HepG2 (cell line): ENCODE measurements around the gene BCAS3. TPM values are rescaled to one million over a fixed set of nuclear protein-coding genes. Genes with fewer than 3 reads are reported as not detected.

Experiments used
- ATF4 ChIP-seq, 2 experiments: fragments of 450-650 bp in 1 of 2; sonication (generic) in 1 of 2; formaldehyde crosslinking; IDR thresholded peaks; 2 replicates each; pipeline versions ENCODE4 v1.5.0 to v1.8.0; 2020 to 2022; ENCODE audit warnings: mild to moderate bottlenecking in 1 of 2, missing genetic modification reagents in 1 of 2
- DNMT3B ChIP-seq: conservative IDR thresholded peaks from 2 replicates; pipeline ENCODE4 v1.6.1; 2016; ENCODE audit warnings: missing biosample characterization, control low read depth
- DR1 ChIP-seq: sonication (generic); formaldehyde crosslinking; IDR thresholded peaks from 2 replicates; pipeline ENCODE4 v1.8.0; 2021; ENCODE audit warnings: mild to moderate bottlenecking, missing genetic modification reagents, inconsistent platforms
- FIP1L1 ChIP-seq: fragments of 200-400 bp; formaldehyde crosslinking; IDR thresholded peaks from 2 replicates; pipeline ENCODE4 v1.6.1; 2018; ENCODE audit warnings: low read depth, mild to moderate bottlenecking, low read length, moderate library complexity, borderline replicate concordance; ENCODE audit not compliant: insufficient read depth
- FOXA3 ChIP-seq: IDR thresholded peaks from 2 replicates; pipeline ENCODE4 v1.6.1; 2016; ENCODE audit warnings: missing genetic modification reagents, missing compliant biosample characterization
- PCBP1 ChIP-seq: fragments of 200-400 bp; formaldehyde crosslinking; IDR thresholded peaks from 2 replicates; pipeline ENCODE4 v1.6.1; 2017; ENCODE audit warnings: mild to moderate bottlenecking, low read depth, low read length, borderline replicate concordance
- RELA ChIP-seq: sonication (generic); formaldehyde crosslinking; IDR thresholded peaks from 2 replicates; pipeline ENCODE4 v1.4.0; 2020; ENCODE audit warnings: missing genetic modification reagents
- SMC3 ChIP-seq: IDR thresholded peaks from 2 replicates; pipeline ENCODE4 v1.6.1; 2011; ENCODE audit warnings: low read length, improper control_type of control experiment
- TAF15 ChIP-seq: fragments of 200-400 bp; formaldehyde crosslinking; IDR thresholded peaks from one replicate; pipeline ENCODE4 v1.6.1; 2018; ENCODE audit warnings: mild to moderate bottlenecking, low read depth, low read length; ENCODE audit not compliant: poor library complexity, severe bottlenecking
- ZC3H13 ChIP-seq: sonication (generic); formaldehyde crosslinking; IDR thresholded peaks from 2 replicates; pipeline ENCODE4 v1.8.1; 2023; ENCODE audit warnings: mild to moderate bottlenecking, missing genetic modification reagents, moderate library complexity
- ZNF121 ChIP-seq: sonication (generic); formaldehyde crosslinking; IDR thresholded peaks from 2 replicates; pipeline ENCODE4 v1.5.0; 2020; ENCODE audit warnings: mild to moderate bottlenecking, missing genetic modification reagents
- ZNF280B ChIP-seq: sonication (generic); formaldehyde crosslinking; IDR thresholded peaks from 2 replicates; pipeline ENCODE4 v1.5.0; 2020; ENCODE audit warnings: missing genetic modification reagents, mild to moderate bottlenecking, borderline replicate concordance
- ZNF383 ChIP-seq: sonication (generic); formaldehyde crosslinking; IDR thresholded peaks from 2 replicates; pipeline ENCODE4 v1.4.0; 2020; ENCODE audit warnings: missing genetic modification reagents, mild to moderate bottlenecking, borderline replicate concordance
- ZNF407 ChIP-seq: sonication (generic); formaldehyde crosslinking; IDR thresholded peaks from one replicate; pipeline ENCODE4 v1.5.1; 2020; ENCODE audit warnings: mild to moderate bottlenecking, missing genetic modification reagents; ENCODE audit errors: not compliant biosample characterization
- ZNF7 ChIP-seq: IDR thresholded peaks from 2 replicates; pipeline ENCODE4 v1.6.1; 2016; ENCODE audit warnings: missing biosample characterization, missing genetic modification reagents
- ZUFSP ChIP-seq: sonication (generic); formaldehyde crosslinking; IDR thresholded peaks from 2 replicates; pipeline ENCODE4 v1.9.0; 2021; ENCODE audit warnings: missing genetic modification reagents, mild to moderate bottlenecking, borderline replicate concordance
- polyA plus RNA-seq, 8 experiments: library from polyadenylated mRNA; depleted of rRNA in 3 of 8; stranded (reverse) in 7 of 8; unstranded in 1 of 8; fragments of >200 nt; fragmentation: Illumina TruSeq in 4 of 8; extraction: Trizol in 4 of 8; gene quantifications; 2 replicates each; pipeline versions ENCODE4 v1.2.1 to v1.2.3, GENCODE V29; 2011 to 2016; ENCODE audit warnings: low read depth in 4 of 8, missing spikeins in 1 of 8, mixed read lengths in 1 of 8; ENCODE audit not compliant: insufficient read depth in 1 of 8
- total RNA-seq, 5 experiments: library from RNA; depleted of rRNA; stranded (reverse); fragments of >200 nt; fragmentation: Illumina TruSeq; extraction: Trizol; gene quantifications; 2 replicates each; pipeline ENCODE4 v1.2.3, GENCODE V29; 2016; ENCODE audit warnings: low read depth in 1 of 5

The BCAS3 gene
- total and polyA plus RNA-seq, 2 of the 13 experiments (the other 11 are each of a cell fraction or from before 2014, with no cell fraction given), result 10.7 to 11.2 TPM

- TF ChIP-seq ZUFSP (no peak), ZNF280B (CRISPR knock-in tag) (no peak), ZNF407 (CRISPR knock-in tag) (no peak), DR1 (CRISPR knock-in tag) (no peak), ZC3H13 (CRISPR knock-in tag) (no peak), FOXA3 (CRISPR knock-in tag) (no peak), PCBP1 (no peak), ATF4 (CRISPR knock-in tag; IDR thresholded peaks at IDR 0.05) (no peak), ZNF7 (CRISPR knock-in tag) (no peak), ZNF121 (CRISPR knock-in tag) (no peak), TAF15 (no peak), RELA (no peak), SMC3 (no peak), DNMT3B (CRISPR knock-in tag) (no peak), FIP1L1 (no peak), ZNF383 (no peak)
Measured at GRCh38 chr17:61313461-61314326, 636.0 kb downstream of the BCAS3 start (continued).
